Activated B cell treated with CpG ODN at 0.5 μM for 24 hours (primary cell): Measurements from ENCODE around the gene CLDND1. TPM values are rescaled to one million over a fixed set of nuclear protein-coding genes. Genes with fewer than 3 reads are reported as not detected.
A peak's percentile ranks its signal among the peaks of the same experiment; 100 is the strongest.

Experiments
- ATAC-seq: fragments of 200-7000 bp; cut with Tn5 transposase; one replicate; pipeline ENCODE4 v1.10.0; 2021; ENCODE audit warnings: low read depth, mild to moderate bottlenecking, moderate library complexity
- CTCF ChIA-PET: fragments of 350-600 bp; sonication (Branson Sonifier 250); formaldehyde crosslinking; loops from one replicate; lab custom pipeline; 2021; ENCODE audit warnings: antibody characterized with exemption; lab: Charles Lee
- POLR2A ChIA-PET: fragments of 350-600 bp; sonication (Branson Sonifier 250); formaldehyde crosslinking; loops from one replicate; lab custom pipeline; 2021; ENCODE audit warnings: antibody characterized with exemption; lab: Charles Lee
- DNase-seq: peaks from one replicate; pipeline ENCODE4 v3.0.0; 2022
- H3K27ac Mint-ChIP-seq: one replicate; pipeline ENCODE4 v1.8.0; 2020; ENCODE audit warnings: mixed read lengths
- H3K27me3 Mint-ChIP-seq: one replicate; pipeline ENCODE4 v1.8.0; 2021; ENCODE audit warnings: mixed read lengths
- H3K36me3 Mint-ChIP-seq: one replicate; pipeline ENCODE4 v1.8.0; 2021; ENCODE audit warnings: low read depth, mixed read lengths
- H3K4me1 Mint-ChIP-seq: one replicate; pipeline ENCODE4 v1.8.0; 2021; ENCODE audit warnings: mixed read lengths
- H3K4me3 Mint-ChIP-seq: one replicate; pipeline ENCODE4 v1.8.0; 2020; ENCODE audit warnings: mild to moderate bottlenecking, mixed read lengths
- H3K9me3 Mint-ChIP-seq: one replicate; pipeline ENCODE4 v1.8.0; 2020; ENCODE audit warnings: mixed read lengths
- CTCF ChIP-seq: fragments of 200-600 bp; IDR thresholded peaks from one replicate; pipeline ENCODE4 v1.8.0; 2022; ENCODE audit warnings: antibody characterized with exemption, mild to moderate bottlenecking
- intact Hi-C: fragments of 100-400 bp; cut with micrococcal nuclease; formaldehyde crosslinking; loops from one replicate; pipeline ENCODE4 v1.15.1; 2024
- total RNA-seq: library from RNA; stranded (reverse); gene quantifications from 2 replicates; pipeline ENCODE4 v1.2.3, GENCODE V29; 2022

CLDND1 gene
- total RNA-seq, 1 donor from 2014 or later: 140 TPM

DNA sequence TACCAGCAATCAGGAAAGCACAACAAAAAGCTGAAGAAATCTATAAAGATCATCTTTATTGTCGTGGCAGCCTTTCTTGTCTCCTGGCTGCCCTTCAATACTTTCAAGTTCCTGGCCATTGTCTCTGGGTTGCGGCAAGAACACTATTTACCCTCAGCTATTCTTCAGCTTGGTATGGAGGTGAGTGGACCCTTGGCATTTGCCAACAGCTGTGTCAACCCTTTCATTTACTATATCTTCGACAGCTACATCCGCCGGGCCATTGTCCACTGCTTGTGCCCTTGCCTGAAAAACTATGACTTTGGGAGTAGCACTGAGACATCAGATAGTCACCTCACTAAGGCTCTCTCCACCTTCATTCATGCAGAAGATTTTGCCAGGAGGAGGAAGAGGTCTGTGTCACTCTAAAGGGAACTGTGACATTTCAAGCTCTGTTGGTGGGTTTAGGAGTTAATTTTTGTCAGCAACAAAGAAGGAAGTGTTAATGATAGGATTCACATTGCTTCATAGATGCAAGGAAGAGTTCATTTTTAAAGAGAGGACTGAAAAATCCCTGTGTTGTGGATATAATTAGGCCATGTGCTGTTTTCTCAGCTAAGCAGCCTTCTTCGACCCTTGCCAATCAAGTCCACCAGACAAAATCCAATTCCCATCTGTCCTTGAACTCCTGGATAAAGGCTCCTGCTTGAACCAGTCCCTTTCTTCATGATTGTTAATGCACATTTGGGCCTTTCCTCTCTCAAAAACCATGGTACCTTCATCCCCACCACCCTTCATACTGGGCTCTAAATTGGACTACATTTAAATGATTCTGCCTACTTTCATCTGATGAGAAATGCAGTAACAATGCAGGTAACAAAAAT, 10.2 kb upstream of the CLDND1 start:
- Mint-ChIP-seq H3K4me3 (peak overlapping the region; percentile 65), H3K4me1 (peaks cover 29% of the 10 kb centered on the region), H3K36me3 (no peaks in the 10 kb centered on the region), H3K27me3 (no peaks in the 10 kb centered on the region), H3K9me3 (no peaks in the 10 kb centered on the region), H3K27ac (peak overlapping the region; percentile 27)
- intact Hi-C loops: no loop called here
- CTCF ChIA-PET: no interaction called here
- no peak for DNase-seq
- POLR2A ChIA-PET: interaction anchor here (0.6 to 2.1 kb wide), 6 partner anchors 11 to 1731 kb away, joined by 3 to 11 read pairs (median 6); partner anchors contain the start of gene CLDND1
- ATAC-seq: no peak
- TF ChIP-seq CTCF: no peak

GRCh38 chr3:98532275-98532637, 9.6 kb upstream of the CLDND1 start:
- no peaks in the 10 kb centered on the region for H3K27me3 Mint-ChIP-seq
- intact Hi-C loops: no loop called here
- ChIA-PET CTCF (no interaction called here), POLR2A (interaction anchor here (1.0 to 2.1 kb wide), 4 partner anchors 10 to 32 kb away, joined by 3 to 11 read pairs (median 5); partner anchors contain the start of gene CLDND1)
- no peaks in the 10 kb centered on the region for H3K9me3 Mint-ChIP-seq
- ATAC-seq (no peak), DNase-seq (no peak)
- H3K27ac Mint-ChIP-seq: peak overlapping the region; percentile 27
- H3K36me3 Mint-ChIP-seq: no peaks in the 10 kb centered on the region
- no peak for TF ChIP-seq CTCF
- H3K4me1 Mint-ChIP-seq: peaks cover 29% of the 10 kb centered on the region
- peak overlapping the region; percentile 65 for H3K4me3 Mint-ChIP-seq

GRCh38 chr3:98531622-98532274, 9.0 kb upstream of the CLDND1 start, which contains the start of gene GPR15:
Gene GPR15, plus strand, starts transcription at chr3:98531978. Its CDS starts 56 bp downstream, at chr3:98532034.
- Mint-ChIP-seq H3K4me3 (peak within 1 kb of the TSS; percentile 65), H3K9me3 (no peaks in the 10 kb centered on the region), H3K27ac (peak within 1 kb of the TSS; percentile 27), H3K27me3 (no peaks in the 10 kb centered on the region), H3K36me3 (no peaks in the 10 kb centered on the region), H3K4me1 (peaks cover 26% of the 10 kb centered on the region)
- TF ChIP-seq CTCF: no peak
- intact Hi-C loops: no loop called here
- ATAC-seq (peak; percentile 23), DNase-seq (no peak)
- POLR2A ChIA-PET: interaction anchor here (1.0 to 2.1 kb wide), 3 partner anchors 9 to 32 kb away, joined by 3 to 11 read pairs (median 7); partner anchors contain the start of gene CLDND1
- CTCF ChIA-PET: no interaction called here

DNA sequence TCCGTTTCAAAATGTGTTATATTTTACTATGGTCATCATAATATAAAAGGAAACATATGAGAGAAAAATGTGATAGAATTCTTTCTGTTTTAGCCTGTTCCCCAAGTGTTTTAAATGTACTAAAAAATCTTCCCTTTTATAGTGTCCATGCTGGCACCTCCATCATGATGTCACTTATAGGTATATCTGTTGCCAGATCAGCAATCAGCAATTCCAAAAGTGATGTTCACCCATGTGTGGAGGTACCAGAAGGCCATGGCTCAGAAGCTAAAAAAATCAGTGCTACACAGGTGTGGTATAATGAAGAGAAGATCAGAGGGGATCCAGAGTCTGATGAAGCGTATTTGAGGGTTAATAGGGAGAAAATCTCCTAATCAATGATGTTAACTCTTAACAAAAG, 8.0 kb upstream of the CLDND1 start:
- no peak overlapping the region for H3K27ac Mint-ChIP-seq

More for the DNA sequence above, 8.0 kb upstream of the CLDND1 start:
- H3K4me1 Mint-ChIP-seq: peaks cover 22% of the 10 kb centered on the region
- intact Hi-C loops: no loop called here
- no peak for ATAC-seq
- POLR2A ChIA-PET: no interaction called here
- H3K27me3 Mint-ChIP-seq: no peaks in the 10 kb centered on the region
- H3K4me3 Mint-ChIP-seq: no peak overlapping the region
- DNase-seq: no peak
- CTCF ChIA-PET: no interaction called here
- H3K9me3 Mint-ChIP-seq: no peaks in the 10 kb centered on the region
- no peaks in the 10 kb centered on the region for H3K36me3 Mint-ChIP-seq
- TF ChIP-seq CTCF: no peak
